Measurements from ENCODE around the gene PTGS1. TPM values are rescaled to one million over a fixed set of nuclear protein-coding genes. Genes with fewer than 3 reads are reported as not detected.

The PTGS1 gene
- total RNA-seq, 1 donor from 2014 or later = 16.4 TPM

GRCh38 chr9:122367774-122368460, 2.9 kb upstream of the PTGS1 start:
- TF ChIP-seq CTCF (IDR thresholded peaks at IDR 0.05) = no peak
- H3K27me3 ChIP-seq = peaks cover 4% of the 10 kb centered on the region
- no peak for DNase-seq
- H3K4me1 ChIP-seq = no peaks in the 10 kb centered on the region
- H3K36me3 ChIP-seq = no peaks in the 10 kb centered on the region
- no peak overlapping the region for H3K4me3 ChIP-seq
- no peak for ATAC-seq
- H3K9me3 ChIP-seq = no peaks in the 10 kb centered on the region
- H3K27ac ChIP-seq = no peak overlapping the region
- intact Hi-C loops (cut with DNase I) = no loop called here

GRCh38 chr9:122368642-122369041, 2.2 kb upstream of the PTGS1 start:
- H3K36me3 ChIP-seq = no peaks in the 10 kb centered on the region
- intact Hi-C loops (cut with DNase I) = no loop called here

GRCh38 chr9:122370303-122370702, 521 bp upstream of the PTGS1 start:
- peak; percentile 76 for DNase-seq
- Histone ChIP-seq H3K36me3 (no peaks in the 10 kb centered on the region), H3K27me3 (peaks cover 4% of the 10 kb centered on the region), H3K4me1 (peaks cover 4% of the 10 kb centered on the region), H3K9me3 (no peaks in the 10 kb centered on the region), H3K27ac (peak overlapping the region; percentile 18), H3K4me3 (peak overlapping the region; percentile 52)
- TF ChIP-seq CTCF (IDR thresholded peaks at IDR 0.05) = no peak
- peak; percentile 66 for ATAC-seq
- intact Hi-C loops (cut with DNase I) = no loop called here

More at GRCh38 chr9:122368642-122369041, 2.2 kb upstream of the PTGS1 start:
- no peaks in the 10 kb centered on the region for H3K4me1 ChIP-seq
- ATAC-seq (no peak), DNase-seq (no peak)
- no peaks in the 10 kb centered on the region for H3K9me3 ChIP-seq
- H3K27me3 ChIP-seq = peaks cover 4% of the 10 kb centered on the region
- no peak overlapping the region for H3K27ac ChIP-seq
- H3K4me3 ChIP-seq = no peak overlapping the region
- no peak for TF ChIP-seq CTCF (IDR thresholded peaks at IDR 0.05)

GRCh38 chr9:122371846-122372245, 1.0 kb downstream of the PTGS1 start:
- H3K9me3 ChIP-seq = no peaks in the 10 kb centered on the region
- peak overlapping the region; percentile 52 for H3K4me3 ChIP-seq
- DNase-seq = no peak
- H3K4me1 ChIP-seq = peaks cover 12% of the 10 kb centered on the region
- H3K27me3 ChIP-seq = peaks cover 4% of the 10 kb centered on the region
- TF ChIP-seq CTCF (IDR thresholded peaks at IDR 0.05) = no peak
- intact Hi-C loops (cut with DNase I) = no loop called here
- H3K36me3 ChIP-seq = no peaks in the 10 kb centered on the region
- ATAC-seq = no peak
- no peak overlapping the region for H3K27ac ChIP-seq

GRCh38 chr9:122372856-122373845, 2.3 kb downstream of the PTGS1 start:
- DNase-seq (no peak), ATAC-seq (no peak)
- H3K36me3 ChIP-seq = no peaks in the 10 kb centered on the region
- TF ChIP-seq CTCF (IDR thresholded peaks at IDR 0.05) = no peak
- H3K27ac ChIP-seq = no peak overlapping the region
- H3K9me3 ChIP-seq = no peaks in the 10 kb centered on the region
- H3K4me1 ChIP-seq = peaks cover 12% of the 10 kb centered on the region
- intact Hi-C loops (cut with DNase I) = no loop called here
- peaks cover 4% of the 10 kb centered on the region for H3K27me3 ChIP-seq
- H3K4me3 ChIP-seq = no peak overlapping the region

Measured in upper lobe of right lung (tissue), 1 donor.